ENCODE data around the gene PLXNB1.

PLXNB1 gene

DNA sequence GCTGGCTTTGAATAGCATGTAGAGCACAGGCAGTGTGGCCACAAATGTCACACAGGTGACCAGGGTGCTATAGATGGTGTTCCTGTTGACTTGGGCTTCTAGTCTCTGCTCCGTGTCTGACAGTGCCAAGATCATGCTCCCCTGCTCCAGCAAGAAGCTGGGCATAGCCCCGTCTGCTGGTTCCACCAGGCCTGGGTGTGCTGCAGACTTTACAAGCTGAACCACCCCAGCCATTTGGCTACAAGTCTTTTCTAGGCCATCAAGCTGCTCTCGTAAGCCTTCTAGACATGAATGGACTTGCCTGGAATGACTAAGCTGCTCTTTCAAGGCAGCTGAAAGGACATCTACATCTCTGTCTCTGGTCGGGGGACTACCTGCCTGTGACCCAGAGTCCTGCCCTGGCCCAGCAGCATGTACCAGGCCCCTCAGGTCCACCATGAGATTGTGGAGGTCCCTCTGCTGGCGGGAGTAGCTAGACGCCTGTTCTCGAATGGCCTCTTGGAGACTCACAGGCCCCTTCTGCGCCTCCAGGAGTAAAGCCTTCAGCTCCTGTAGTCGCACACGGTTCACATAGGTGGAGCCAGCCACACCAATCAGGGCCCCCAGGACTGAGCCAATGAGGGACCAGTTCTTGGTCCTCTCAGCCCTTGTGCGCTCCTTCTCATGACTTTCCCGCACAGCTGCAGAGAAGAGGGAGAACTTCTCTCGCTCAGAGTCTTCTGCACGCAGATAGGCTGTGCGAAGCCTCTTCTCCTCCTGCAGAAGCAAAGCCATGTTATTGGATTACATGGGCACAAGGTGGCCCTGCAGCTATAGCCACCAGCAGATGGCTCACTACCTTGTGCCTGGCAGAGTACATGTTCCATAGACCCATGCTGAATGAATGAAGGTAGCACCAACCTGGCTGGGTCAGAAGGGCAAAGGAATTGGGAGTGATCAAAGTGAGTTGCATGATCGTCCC, 2.8 kb upstream of the PLXNB1 start:
- DNase-seq (ENCODE audit: low read depth) = no peak

- no peak for DNase-seq (ENCODE audit: low read depth)
Observed at GRCh38 chr3:48431224-48432029, 1.5 kb upstream of the PLXNB1 start.

DNA sequence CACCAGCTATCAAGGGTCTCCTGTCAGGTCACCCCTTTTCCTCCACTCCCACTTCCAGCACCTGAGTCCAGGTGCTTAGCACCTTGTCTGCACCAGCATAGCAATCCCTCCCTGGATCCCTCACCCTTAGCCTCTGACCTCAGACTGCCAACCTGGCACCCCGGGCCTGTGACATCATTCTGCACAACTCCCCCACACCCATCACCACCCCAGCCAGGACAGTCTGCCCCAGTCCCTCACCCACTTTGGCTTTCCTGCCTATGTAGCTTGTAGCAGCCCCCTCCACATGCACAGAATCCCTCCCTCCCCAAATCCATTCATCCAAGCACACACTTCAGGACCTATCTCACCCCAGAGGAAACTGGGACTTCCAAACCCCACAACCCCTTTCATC, 819 bp upstream of the PLXNB1 start:
- DNase-seq (ENCODE audit: low read depth) = no peak

GRCh38 chr3:48429317-48429959, 448 bp downstream of the PLXNB1 start:
- DNase-seq (ENCODE audit: low read depth) = no peak

DNA sequence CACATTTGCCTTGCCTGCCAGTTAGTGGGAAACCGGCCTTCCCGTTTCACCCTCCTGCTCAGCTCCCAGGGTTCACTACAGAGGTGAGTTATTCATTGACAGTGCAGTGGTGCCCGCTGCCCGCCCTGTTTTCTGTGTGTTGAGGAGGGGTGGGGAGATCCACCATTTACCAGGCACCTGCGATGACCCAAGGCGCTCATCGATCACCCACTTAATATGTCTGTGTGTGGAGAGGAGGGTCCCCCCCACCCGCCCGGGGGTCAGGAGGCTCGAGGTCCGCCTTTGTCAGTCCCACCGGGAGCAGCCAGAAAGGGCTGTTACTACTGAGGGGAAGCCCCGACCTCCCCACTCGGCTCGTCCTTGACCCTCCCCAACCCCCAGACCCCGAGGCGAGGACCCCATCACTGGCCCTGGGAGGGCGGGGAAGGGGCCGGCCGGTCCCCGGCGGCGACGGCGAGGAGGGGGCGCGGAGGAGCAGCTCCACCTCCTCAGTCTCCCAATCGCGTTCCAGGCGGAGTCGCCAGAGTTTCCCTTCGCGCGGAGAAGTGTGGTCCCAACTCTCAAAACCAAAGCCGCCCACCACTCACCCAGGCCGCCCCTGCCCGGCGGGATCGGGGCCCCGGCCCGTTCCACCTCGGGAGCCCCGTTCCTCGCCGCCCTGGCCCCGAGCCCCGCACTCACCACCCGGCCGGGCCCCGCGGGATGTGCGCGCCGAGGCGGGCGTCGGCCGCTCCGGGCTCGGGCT, 1.1 kb downstream of the PLXNB1 start:
- DNase-seq (ENCODE audit: low read depth) = no peak

DNA sequence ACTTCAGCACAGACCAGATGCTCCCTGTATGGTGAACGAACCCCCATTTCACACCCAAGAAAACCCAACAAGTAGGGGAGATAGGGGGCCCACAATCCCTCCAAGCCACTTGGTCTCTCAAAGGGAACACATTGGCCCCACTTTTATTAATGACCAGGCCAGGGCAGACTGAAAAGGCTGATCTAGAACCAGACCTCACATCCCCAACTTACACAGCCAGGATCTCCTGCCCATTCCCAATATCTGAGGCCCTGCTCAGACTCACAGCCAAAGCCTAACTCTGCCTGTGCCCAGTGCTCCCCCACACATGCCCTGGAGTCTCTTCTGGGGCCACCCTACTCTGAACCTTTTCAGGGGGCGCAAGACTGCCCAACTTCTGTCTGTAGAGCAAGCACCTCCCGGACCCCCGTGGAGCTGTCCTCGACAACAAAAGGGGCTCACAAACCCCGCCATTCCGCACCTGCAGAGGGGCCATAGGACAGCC, 1.8 kb downstream of the PLXNB1 start:
- DNase-seq (ENCODE audit: low read depth) = no peak

- no peak for DNase-seq (ENCODE audit: low read depth)
Observed at GRCh38 chr3:48427630-48427962, 2.3 kb downstream of the PLXNB1 start.

DNA sequence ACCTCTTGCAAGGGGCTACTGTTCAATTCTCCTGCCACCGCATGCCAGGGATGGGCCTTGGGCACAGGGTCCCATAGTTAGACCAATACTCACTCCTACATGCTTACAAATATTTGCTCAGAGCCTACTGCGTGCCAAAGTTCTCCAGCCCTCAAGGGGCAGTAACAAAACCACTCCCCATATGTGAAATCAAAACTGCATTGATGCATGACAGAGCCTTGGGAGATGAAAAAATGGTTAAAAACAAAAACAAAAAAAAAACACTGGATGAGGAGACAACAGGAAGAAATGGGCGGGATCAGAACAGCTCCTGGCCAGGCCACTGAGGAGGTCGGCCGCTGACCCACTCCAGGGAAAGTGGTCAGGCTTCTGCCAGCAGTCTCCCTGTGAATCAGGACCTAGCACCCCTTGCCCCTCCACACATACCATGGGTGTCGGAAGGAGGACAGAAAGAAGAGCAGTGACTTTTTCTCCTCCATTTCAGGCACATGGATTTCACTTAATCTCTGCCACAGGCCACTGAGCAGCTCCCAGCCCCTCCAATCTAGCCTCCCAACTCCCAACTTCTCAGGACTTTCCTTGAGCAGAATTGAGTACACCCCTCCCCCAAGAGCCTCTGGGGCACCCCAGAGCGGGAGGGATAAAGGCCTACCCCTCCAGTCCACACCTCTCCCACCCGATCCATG, 2.8 kb downstream of the PLXNB1 start:
- no peak for DNase-seq (ENCODE audit: low read depth)

DNA sequence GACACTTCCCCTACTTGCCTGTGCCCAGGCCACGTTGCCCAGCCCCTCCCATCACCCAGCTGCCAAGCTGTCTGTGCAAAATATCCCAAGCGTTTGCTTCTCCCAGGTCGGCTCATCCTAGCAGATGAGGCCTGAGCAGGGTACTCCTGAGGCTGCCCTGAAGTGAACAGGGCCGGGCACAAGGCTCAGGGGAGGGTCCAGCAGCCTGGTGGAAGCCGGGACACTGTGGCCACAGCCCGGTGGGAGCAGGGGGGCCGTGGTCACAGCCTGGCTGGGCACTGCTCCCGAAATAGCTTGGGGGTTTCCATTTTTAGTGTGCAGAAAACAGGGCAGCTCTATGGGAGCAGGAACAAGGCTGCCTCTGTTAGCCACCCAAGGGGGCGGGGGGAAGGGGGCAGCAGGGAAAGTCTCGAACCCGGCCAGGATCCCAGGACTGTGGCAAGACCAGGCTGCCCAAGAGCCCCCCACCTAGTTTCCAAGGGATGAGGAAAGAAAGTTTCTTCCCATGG, 3.4 kb downstream of the PLXNB1 start:
- DNase-seq (ENCODE audit: low read depth) = no peak

GRCh38 chr3:48425281-48425812, 4.5 kb downstream of the PLXNB1 start:
- no peak for DNase-seq (ENCODE audit: low read depth)

GRCh38 chr3:48423883-48424695, 5.8 kb downstream of the PLXNB1 start:
- DNase-seq (ENCODE audit: low read depth) = no peak

GRCh38 chr3:48423241-48423882, 6.5 kb downstream of the PLXNB1 start:
- no peak for DNase-seq (ENCODE audit: low read depth)

DNA sequence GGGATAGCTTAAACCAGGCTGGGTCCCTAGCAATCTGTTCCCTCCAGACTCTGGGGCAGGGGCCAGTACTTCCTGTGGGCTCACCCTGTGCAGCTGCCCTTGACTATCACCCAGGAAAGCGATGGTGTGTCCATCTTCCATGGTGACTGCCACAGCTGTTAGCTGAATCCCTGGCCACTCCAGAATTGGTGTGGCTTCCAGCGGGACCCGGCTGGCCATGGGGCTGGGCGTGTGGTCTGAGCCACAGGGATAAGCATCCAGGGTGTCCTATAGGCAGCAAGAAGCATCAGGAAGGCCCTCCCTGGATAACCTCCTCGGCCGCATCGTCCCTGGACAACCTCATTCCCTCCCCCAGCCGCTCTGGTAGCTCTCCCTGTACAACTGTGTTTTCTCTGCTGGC, 7.2 kb downstream of the PLXNB1 start:
- no peak for DNase-seq (ENCODE audit: low read depth)

DNA sequence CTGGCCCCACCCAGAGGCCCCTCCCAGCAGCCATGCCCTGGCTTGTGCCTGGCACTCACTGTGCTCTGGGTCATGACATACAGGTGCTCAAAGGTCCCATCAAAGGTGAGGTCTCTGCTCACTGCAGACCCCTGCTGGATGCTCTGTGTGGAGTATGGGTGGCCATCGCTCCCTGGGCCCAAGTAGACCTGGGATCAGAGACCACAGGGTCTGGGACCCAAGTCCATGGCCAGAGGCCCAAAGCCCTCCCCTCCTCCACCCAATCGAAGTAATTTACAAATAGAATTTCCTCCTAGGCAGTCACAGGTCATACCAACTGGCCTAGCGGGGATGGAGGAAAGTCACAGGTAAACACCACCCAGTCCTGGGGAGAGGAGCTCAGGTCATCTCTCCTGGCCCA, 7.6 kb downstream of the PLXNB1 start:
- DNase-seq (ENCODE audit: low read depth) = no peak

DNA sequence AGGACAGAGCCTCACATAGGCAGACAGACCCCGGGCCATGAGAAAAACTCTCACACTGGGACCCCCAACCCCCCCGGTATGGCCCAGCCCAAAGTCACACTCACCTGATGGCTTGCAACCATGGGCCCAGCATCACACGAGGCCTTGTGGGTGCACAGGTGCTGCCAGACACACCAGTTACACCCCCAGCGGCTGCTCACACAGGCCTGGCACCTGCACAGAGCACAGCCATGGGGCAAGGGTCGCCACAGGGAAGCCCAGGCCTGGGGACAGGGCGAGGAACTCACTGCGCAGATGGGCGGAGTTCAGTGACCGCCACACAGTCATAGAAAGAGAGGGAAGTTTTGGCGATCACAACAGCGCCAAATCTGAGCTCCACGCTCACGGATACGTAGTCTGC, 9.3 kb downstream of the PLXNB1 start:
- no peak for DNase-seq (ENCODE audit: low read depth)

- DNase-seq (ENCODE audit: low read depth) = no peak
Observed at GRCh38 chr3:48419597-48419996, 10.3 kb downstream of the PLXNB1 start.

GRCh38 chr3:48419149-48419548, 10.7 kb downstream of the PLXNB1 start:
- no peak for DNase-seq (ENCODE audit: low read depth)

GRCh38 chr3:48418651-48419050, 11.2 kb downstream of the PLXNB1 start:
- DNase-seq (ENCODE audit: low read depth) = no peak

DNA sequence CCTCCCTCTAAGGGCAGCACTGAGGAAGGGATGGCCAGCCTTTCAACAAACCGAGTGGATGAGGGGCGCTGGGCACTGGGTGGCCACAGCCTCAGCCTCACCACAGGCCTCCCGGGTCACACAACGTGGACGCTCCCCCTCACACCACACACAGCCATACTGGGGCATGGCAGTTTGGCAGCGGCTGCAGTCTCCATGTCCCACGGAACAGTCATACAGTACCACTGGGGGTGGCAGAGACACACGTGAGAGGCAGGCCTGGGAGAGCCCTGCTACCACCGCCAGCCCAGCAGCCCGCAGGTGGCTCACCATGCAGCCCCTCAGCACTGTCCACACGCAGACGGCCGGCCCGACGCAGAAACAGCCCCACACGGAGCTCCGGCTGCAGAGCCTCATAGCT, 11.7 kb downstream of the PLXNB1 start:
- no peak for DNase-seq (ENCODE audit: low read depth)
